Right ventricle myocardium inferior (tissue), 1 donor: Measurements from ENCODE around the gene ORMDL2. TPM values are rescaled to one million over a fixed set of nuclear protein-coding genes. Genes with fewer than 3 reads are reported as not detected.
A peak's percentile ranks its signal among the peaks of the same experiment; 100 is the strongest.

ENCODE experiments used
- ATAC-seq: fragments of 200-7000 bp; cut with Tn5 transposase; one replicate; pipeline ENCODE4 v1.9.1; 2020; ENCODE audit warnings: mild to moderate bottlenecking, moderate library complexity
- DNase-seq: peaks from one replicate; pipeline ENCODE4 v3.0.0; 2021; ENCODE audit errors: missing footprints
- intact Hi-C: fragments of 100-400 bp; cut with DNase I; formaldehyde crosslinking; loops from one replicate; pipeline ENCODE4 v1.11.0; 2022
- long read RNA-seq: library from polyadenylated mRNA; unstranded; transcript quantifications from one replicate; pipeline ENCODE4 v2.0.0, GENCODE V29; 2021
- total RNA-seq: library from RNA; stranded (reverse); fragmentation: NEBNext Ultra II Directional; extraction: Animal tissue kit (Norgen Biotek cat#: 25700); gene quantifications from one replicate; pipeline ENCODE4 v1.2.1, GENCODE V29; 2021
- donor health status: DM: no; HTN: yes; CAD: no; lungs with severe emphysema.

ORMDL2 gene, protein sequence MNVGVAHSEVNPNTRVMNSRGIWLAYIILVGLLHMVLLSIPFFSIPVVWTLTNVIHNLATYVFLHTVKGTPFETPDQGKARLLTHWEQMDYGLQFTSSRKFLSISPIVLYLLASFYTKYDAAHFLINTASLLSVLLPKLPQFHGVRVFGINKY
- total RNA-seq, result 17.3 TPM
- long read RNA-seq, transcript ORMDL2-201 (4 exons, 2,141 nt), result major isoform, 5 of 5 reads
- long read RNA-seq, partial matches to known transcripts, result 0 of 5 reads
- long read RNA-seq, other reads (novel, unspliced or antisense), result 0 of 5 reads

DNA sequence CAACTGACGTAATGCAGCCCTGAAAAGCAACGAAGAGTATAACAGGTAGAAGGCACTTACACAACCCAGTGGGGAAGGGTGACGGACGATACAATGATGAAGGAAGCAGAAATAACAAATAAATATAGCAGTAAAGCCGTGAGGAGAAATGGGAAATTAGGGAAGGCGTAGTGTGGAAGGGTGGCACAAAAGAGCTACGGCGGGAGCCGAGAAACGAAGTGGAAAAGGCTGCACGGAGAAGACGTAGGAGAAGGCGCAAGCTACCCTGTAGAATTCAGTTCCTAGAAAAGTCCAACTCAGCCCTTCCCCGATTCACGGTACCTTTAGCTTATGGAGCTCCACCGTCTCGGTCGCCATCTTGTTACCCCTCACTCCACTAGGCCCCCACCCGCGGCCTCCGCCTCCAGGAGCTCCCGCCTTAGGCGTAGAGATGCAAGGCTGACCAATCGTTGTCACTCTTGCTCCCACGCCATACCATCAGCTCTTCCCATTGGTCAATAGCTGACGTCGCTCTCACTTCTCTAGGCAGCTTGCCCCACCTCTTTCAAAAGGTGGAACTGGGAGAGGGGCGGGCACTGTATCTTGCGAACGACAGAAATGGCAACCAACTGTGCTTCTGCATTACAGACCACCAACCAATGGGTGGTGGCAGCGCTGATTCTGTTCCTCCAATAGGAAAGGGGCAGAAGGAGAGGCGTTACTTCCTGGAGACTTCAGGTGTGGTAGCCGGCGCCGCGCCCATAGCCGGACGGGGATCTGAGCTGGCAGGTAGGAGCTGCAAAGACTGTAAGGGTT is at the start of gene ORMDL2, which contains the start of gene SARNP:
Gene ORMDL2, plus strand, starts transcription at position 697 of the 795 bp plus-strand sequence. CDS start 959 bp downstream, outside the sequence.
Gene SARNP, minus strand, starts transcription at position 380 of the 795 bp plus-strand sequence. Its CDS starts 23 bp downstream, at position 357.
- ATAC-seq (peak; percentile 99), DNase-seq (peak; percentile 97)
- intact Hi-C loops, result no loop called here

GRCh38 chr12:55771736-55772135 is 46.1 kb upstream of the ORMDL2 start:
- no peak for ATAC-seq
- intact Hi-C loops, result no loop called here
- no peak for DNase-seq

- intact Hi-C loops, result loop anchor here (1.0 kb wide), 1 partner anchor 16 kb away; no protein-coding TSS in a partner anchor
- DNase-seq, result no peak
- no peak for ATAC-seq
These were observed 40.0 kb upstream of the ORMDL2 start for GRCh38 chr12:55777856-55778255.

DNA sequence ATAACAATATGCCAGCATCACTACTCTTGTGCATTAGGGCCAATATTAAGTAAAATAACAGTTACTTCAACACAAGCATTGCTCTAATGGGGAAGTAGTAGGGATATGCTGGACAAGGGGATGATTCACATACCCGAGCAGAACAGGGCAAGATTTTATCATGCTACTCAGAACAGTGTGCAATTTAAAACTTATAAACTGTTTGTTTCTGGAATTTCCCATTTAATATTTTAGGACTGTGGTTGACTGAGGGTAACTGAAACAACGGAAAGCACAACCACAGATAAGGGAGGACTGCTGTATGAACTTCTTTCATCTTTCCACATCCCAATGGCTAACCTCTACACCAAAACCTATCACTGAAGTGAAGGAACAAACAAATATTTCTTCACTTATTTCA is 37.2 kb upstream of the ORMDL2 start:
- DNase-seq (no peak), ATAC-seq (no peak)
- intact Hi-C loops, result no loop called here

GRCh38 chr12:55788546-55788945 is 29.3 kb upstream of the ORMDL2 start:
- intact Hi-C loops, result no loop called here
- DNase-seq, result no peak
- no peak for ATAC-seq

DNA sequence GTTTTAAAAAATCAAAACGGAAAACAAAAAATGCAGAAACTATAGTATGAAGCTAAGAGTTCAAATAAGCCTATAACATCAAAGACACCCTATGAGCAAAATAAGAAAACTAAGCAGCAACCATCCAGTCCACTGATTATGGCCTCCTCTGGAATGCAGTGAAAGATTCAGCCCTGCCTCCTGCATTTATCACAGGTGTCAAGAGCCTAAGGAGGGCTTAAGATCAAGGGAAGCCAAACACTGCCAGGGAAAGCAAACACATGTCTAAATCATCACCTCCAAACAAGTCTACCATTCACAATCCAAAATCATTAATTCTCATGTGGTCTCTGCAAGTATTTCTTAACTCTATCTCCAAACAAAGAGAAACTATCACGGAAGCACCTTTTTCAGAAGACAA is 28.7 kb upstream of the ORMDL2 start:
- ATAC-seq, result no peak
- no peak for DNase-seq
- intact Hi-C loops, result no loop called here

GRCh38 chr12:55789893-55790292 is 27.9 kb upstream of the ORMDL2 start:
- DNase-seq (no peak), ATAC-seq (no peak)
- intact Hi-C loops, result no loop called here

GRCh38 chr12:55795950-55796349 is 21.9 kb upstream of the ORMDL2 start:
- ATAC-seq (no peak), DNase-seq (no peak)
- intact Hi-C loops, result loop anchor here (2.0 kb wide), 1 partner anchor 59 kb away; no protein-coding TSS in a partner anchor

GRCh38 chr12:55797068-55797467 is 20.8 kb upstream of the ORMDL2 start:
- DNase-seq, result no peak
- peak; percentile 54 for ATAC-seq
- intact Hi-C loops, result loop anchor here (2.0 kb wide), 1 partner anchor 60 kb away; no protein-coding TSS in a partner anchor

DNA sequence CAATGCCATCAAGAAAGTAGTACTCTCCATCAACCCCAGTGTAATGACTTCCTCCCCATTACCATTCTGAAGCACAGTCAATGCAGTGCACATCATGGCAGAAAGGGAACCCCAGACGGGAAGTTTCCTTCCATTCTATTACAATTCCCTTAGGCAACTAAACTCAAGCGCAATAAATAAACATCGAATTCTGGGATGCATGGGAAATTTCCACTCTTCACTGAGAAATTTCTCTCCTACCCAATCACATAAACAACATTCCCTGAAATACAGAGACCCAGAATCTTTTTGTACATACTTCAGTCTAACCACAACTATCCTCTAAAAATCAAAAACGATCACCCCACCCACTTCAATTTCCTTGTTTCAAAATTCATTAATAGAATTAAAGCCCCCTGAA is 20.3 kb upstream of the ORMDL2 start:
- DNase-seq (no peak), ATAC-seq (no peak)
- intact Hi-C loops, result loop anchor here (2.0 kb wide), 1 partner anchor 61 kb away; no protein-coding TSS in a partner anchor

- ATAC-seq (no peak), DNase-seq (no peak)
- intact Hi-C loops, result no loop called here
These were observed 10.9 kb upstream of the ORMDL2 start for GRCh38 chr12:55806982-55807381.

DNA sequence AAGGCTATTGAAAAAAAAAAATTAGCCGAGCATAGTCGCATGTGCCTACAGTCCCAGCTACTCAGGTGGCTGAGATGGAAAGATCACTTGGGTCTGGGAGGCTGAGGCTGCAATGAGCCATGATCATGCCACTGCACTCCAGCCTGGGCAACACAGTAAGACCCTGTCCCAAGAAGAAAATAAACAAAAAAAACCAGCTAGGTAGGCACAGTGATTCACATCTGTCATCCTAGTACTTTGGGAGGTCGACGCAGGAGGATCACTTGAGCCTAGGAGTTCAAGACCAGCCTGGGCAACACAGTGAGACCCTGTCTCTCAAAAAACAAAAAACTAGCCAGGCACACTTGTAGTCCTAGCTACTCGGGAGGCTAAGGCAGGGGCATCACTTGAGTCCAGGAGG is 8.6 kb upstream of the ORMDL2 start:
- ATAC-seq (no peak), DNase-seq (no peak)
- intact Hi-C loops, result no loop called here

DNA sequence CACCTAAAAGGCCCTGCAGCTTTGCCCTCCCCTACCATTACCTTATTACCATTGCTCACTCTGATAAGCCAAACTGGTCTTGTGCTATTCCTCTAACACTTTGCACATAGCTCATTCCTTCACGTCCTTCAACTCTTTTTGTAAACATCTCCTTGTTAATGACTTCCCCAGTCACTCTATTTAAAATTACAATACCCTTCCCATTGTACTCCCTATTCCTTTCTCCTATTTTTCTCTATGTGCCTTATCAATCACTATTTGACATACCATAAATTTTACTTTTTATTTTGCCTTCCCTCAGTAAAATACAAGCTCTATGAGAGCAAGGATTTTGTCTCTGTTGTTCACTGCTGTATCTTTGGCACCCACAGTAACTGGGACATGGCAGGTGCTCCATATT is 5.8 kb upstream of the ORMDL2 start:
- ATAC-seq (no peak), DNase-seq (no peak)
- intact Hi-C loops, result no loop called here

DNA sequence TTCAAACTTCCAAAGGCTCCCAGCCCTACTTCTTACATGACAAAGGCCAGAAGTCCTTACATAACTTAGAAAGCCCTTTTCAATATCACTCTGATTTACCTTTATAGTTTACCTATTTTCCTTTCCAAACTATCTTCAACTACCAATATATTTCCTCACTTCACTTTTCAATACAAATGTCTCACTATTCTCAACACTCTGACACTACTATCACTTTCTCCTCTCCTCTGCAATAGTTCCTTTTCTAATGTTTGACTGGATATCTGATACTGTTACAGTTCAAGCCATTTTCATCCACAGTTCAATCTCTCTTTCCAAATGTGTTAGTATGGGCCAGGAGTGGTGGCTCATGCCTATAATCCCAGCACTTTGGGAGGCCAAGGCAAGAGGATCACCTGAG is 3.6 kb upstream of the ORMDL2 start:
- ATAC-seq, result no peak
- intact Hi-C loops, result no loop called here
- DNase-seq, result no peak

GRCh38 chr12:55815473-55815872 is 2.4 kb upstream of the ORMDL2 start:
- ATAC-seq (no peak), DNase-seq (no peak)
- intact Hi-C loops, result no loop called here

DNA sequence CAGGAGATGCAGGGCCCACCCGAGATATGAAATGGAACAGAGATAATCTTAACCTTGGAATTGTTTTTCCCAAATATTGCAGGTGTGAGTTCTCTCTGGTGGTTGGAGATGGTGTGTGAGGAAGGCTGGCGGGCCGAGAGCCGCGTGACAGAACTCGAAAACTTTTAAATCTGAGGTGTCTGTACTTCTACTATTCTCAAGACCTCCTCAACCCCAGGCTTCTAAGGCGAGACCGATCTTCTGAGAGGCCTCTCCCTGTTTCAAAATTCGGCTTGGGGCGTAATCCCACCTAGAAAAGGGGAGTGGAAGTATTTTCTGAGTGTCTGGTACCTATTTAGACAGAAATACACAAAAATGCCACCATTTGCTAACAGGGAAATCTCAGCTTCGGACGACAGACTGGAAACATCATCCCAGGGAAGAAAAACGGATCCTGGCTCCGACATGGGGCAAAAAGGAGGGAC is 928 bp upstream of the ORMDL2 start:
- intact Hi-C loops, result no loop called here
- DNase-seq, result no peak
- ATAC-seq, result no peak

DNA sequence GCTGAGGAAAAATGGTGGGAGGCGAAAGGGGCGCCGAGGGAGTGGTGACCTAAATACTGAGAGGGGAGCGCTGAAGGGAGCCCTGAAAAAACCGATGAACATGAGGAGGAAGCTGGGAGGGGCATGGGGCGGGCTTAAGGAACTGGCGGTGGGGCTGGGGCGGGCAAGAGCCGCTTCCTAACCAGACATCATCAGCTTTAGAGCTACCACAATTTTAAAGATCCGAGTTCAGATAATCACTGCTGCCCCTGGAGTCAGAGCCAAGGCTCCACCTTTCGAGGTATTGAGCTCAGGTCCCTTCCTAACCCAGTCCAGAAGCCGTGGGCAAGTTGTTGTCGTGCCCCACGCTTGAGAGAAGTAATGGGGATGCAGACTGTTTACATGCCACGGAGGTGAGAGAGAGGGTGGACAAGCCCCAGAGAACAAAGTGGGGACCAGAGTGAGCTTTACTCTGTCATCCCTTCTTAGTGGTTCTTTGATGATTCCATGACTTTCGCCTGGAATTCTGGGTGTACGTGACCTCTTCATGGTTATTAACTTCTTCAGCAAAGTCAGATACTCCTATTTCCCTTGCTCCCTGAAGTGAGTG is 393 bp downstream of the ORMDL2 start:
- DNase-seq (no peak), ATAC-seq (peak; percentile 57)
- intact Hi-C loops, result no loop called here

DNA sequence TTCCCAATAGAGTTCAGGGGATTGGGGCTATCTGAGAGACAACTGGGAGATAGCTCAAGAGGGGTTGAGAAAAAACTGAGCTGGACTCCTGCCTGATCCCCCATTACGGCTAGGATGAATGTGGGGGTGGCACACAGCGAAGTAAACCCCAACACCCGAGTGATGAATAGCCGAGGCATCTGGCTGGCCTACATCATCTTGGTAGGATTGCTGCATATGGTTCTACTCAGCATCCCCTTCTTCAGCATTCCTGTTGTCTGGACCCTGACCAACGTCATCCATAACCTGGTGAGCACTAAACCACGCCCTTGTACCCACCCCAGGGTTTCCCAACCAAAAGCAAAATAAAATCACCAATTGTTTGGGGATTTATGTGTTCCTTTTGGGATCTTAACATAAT is 1.0 kb downstream of the ORMDL2 start:
- intact Hi-C loops, result no loop called here
- no peak for ATAC-seq

DNA sequence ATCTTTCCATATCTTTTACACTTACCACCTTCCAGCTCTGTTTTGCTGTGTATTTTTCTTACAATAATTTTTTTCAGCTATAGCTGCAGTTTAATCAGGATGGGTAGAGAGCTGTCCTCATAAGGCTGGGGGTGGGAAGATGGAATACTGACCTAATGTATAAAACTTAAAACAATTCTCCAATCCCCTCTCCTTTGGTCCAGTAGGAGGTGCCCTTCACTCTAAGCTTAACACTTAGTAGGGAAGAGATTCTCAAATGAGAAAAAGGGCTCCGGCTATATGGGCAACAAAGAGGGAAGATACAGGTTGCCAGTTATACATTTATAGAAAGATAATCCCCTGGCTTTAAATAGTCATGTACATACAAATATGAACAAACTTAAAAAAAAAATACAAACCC is 2.8 kb downstream of the ORMDL2 start:
- ATAC-seq (no peak), DNase-seq (no peak)
- intact Hi-C loops, result no loop called here

More for the DNA sequence above, 1.0 kb downstream of the ORMDL2 start:
- no peak for DNase-seq
